Measurements from ENCODE around the gene ORM2. TPM values are rescaled to one million over a fixed set of nuclear protein-coding genes. Genes with fewer than 3 reads are reported as not detected.
"Not testable (repeated sequence)": the region's sequence is repeated elsewhere in the genome, so short reads cannot be mapped to it uniquely, and the experiment has no call there.

The ORM2 gene
- total and polyA plus RNA-seq, 7 donors, result 0.68 TPM; not detected in 6

- 81 to 91% (median 82%) methylated on average over 8 of the region's 8 CpGs for WGBS, 3 donors
- H3K27ac ChIP-seq, result no peak overlapping the region
- H3K4me1 ChIP-seq, result no peaks in the 10 kb centered on the region
- no peaks in the 10 kb centered on the region for H3K9me3 ChIP-seq
- ATAC-seq (peak in 1 of 4 donors; percentile 31), DNase-seq (no peak)
- TF ChIP-seq, protein P1, sequence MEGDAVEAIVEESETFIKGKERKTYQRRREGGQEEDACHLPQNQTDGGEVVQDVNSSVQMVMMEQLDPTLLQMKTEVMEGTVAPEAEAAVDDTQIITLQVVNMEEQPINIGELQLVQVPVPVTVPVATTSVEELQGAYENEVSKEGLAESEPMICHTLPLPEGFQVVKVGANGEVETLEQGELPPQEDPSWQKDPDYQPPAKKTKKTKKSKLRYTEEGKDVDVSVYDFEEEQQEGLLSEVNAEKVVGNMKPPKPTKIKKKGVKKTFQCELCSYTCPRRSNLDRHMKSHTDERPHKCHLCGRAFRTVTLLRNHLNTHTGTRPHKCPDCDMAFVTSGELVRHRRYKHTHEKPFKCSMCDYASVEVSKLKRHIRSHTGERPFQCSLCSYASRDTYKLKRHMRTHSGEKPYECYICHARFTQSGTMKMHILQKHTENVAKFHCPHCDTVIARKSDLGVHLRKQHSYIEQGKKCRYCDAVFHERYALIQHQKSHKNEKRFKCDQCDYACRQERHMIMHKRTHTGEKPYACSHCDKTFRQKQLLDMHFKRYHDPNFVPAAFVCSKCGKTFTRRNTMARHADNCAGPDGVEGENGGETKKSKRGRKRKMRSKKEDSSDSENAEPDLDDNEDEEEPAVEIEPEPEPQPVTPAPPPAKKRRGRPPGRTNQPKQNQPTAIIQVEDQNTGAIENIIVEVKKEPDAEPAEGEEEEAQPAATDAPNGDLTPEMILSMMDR (IDR thresholded peaks at IDR 0.05), result no peak
- H3K36me3 ChIP-seq (ENCODE audit: insufficient read depth in 1 of 2, low read depth in 1 of 2), result no peaks in the 10 kb centered on the region
- intact Hi-C loops (cut with DNase I), result no loop called here
- no peak overlapping the region for H3K4me3 ChIP-seq
- peaks cover 0 to 8% (median 0%) of the 10 kb centered on the region in 3 donors for H3K27me3 ChIP-seq (ENCODE audit: insufficient read depth in 3 of 3, low read length in 2 of 3)
Observed at GRCh38 chr9:114324492-114324891, 5.2 kb upstream of the ORM2 start.

- peak in 1 of 4 donors; percentile 17 for ATAC-seq
- intact Hi-C loops (cut with DNase I); DNase-seq; H3K36me3 ChIP-seq (ENCODE audit: insufficient read depth in 1 of 2, low read depth in 1 of 2); H3K27ac ChIP-seq; H3K27me3 ChIP-seq (ENCODE audit: insufficient read depth in 3 of 3, low read length in 2 of 3); H3K4me3 ChIP-seq; H3K9me3 ChIP-seq; H3K4me1 ChIP-seq: not testable (repeated sequence)
- WGBS, 3 donors, result 70 to 79% (median 73%) methylated on average over 7 of the region's 9 CpGs
Observed at GRCh38 chr9:114324965-114325364, 4.7 kb upstream of the ORM2 start.

- H3K4me1 ChIP-seq; H3K9me3 ChIP-seq; H3K36me3 ChIP-seq (ENCODE audit: insufficient read depth in 1 of 2, low read depth in 1 of 2); H3K27me3 ChIP-seq (ENCODE audit: insufficient read depth in 3 of 3, low read length in 2 of 3); H3K27ac ChIP-seq; intact Hi-C loops (cut with DNase I); H3K4me3 ChIP-seq; ATAC-seq; DNase-seq: not testable (repeated sequence)
- WGBS, 3 donors, result 68 to 74% (median 74%) methylated on average over 3 of the region's 3 CpGs
Observed at GRCh38 chr9:114325684-114326254, 3.9 kb upstream of the ORM2 start.

DNA sequence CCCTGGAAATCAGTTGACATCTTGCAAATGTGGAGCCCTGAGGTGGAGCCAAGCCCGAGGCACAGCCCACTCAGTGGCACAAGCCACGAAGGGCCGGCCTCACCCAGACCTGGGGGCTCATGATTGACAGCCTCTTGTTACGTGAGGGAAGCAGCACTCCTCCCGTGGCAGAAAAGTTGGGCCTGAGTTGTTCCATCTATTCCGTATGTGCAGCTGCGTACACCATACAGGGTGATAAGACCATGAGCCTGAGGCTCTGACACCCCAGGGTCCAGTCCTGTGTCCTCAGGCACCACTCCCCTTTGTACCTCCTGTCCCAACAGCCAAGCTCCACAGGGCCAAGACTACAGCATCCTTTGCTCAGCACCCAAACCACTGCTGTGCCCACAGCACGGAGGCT lies 1.9 kb upstream of the ORM2 start:
- H3K4me3 ChIP-seq, result no peak overlapping the region
- no peak overlapping the region for H3K27ac ChIP-seq
- H3K36me3 ChIP-seq (ENCODE audit: insufficient read depth in 1 of 2, low read depth in 1 of 2), result no peaks in the 10 kb centered on the region
- whole genome bisulfite sequencing, 3 donors, result 90 to 94% (median 91%) methylated on average over 8 of the region's 8 CpGs
- peaks cover 0 to 2% (median 0%) of the 10 kb centered on the region in 3 donors for H3K27me3 ChIP-seq (ENCODE audit: insufficient read depth in 3 of 3, low read length in 2 of 3)
- H3K9me3 ChIP-seq, result no peaks in the 10 kb centered on the region
- ATAC-seq, result no peak
- TF ChIP-seq, protein P1 (IDR thresholded peaks at IDR 0.05), result no peak
- DNase-seq, result no peak
- intact Hi-C loops (cut with DNase I), result no loop called here
- no peaks in the 10 kb centered on the region for H3K4me1 ChIP-seq

GRCh38 chr9:114328357-114328820 lies 1.3 kb upstream of the ORM2 start:
- H3K9me3 ChIP-seq; H3K4me3 ChIP-seq; H3K4me1 ChIP-seq; H3K27ac ChIP-seq; intact Hi-C loops (cut with DNase I); H3K36me3 ChIP-seq (ENCODE audit: insufficient read depth in 1 of 2, low read depth in 1 of 2); H3K27me3 ChIP-seq (ENCODE audit: insufficient read depth in 3 of 3, low read length in 2 of 3); ATAC-seq; DNase-seq: not testable (repeated sequence)
- 63 to 68% (median 64%) methylated on average over 10 of the region's 10 CpGs for WGBS, 3 donors

DNA sequence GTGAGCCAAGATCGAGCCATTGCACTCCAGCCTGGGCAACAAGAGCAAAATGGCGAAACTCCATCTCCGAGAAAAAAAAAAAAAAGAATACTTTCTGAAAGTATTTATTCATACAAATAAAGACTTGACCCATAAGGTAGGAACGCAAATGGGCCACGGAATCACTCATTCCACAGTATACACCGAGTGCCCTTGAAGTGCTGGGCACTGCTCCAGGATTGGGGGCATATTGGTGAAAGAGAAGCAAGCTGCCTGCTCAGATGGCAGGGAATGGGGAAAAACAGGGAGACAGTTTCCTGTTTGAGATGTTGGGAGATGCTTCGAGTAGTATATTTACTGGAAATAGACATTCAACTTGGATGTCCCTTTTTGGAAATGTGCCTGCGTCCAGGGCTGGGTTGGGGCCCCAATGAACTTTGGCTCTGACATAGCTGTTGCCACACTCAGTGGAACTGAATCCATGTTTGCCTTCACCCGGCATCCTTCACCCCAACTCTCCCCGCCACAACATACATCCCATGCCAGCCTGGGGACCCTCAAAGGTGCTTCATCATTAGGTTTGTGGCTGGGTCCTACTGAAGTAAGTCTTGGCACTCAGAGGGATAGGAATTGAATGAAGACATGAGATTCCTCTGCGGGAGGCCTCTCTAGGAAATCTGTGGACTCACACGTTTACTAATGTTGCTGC lies 588 bp upstream of the ORM2 start:
- WGBS, 3 donors, result 82 to 91% (median 87%) methylated on average over 8 to 11 of the region's 12 CpGs
- H3K4me1 ChIP-seq; intact Hi-C loops (cut with DNase I); DNase-seq; H3K36me3 ChIP-seq (ENCODE audit: insufficient read depth in 1 of 2, low read depth in 1 of 2); H3K27ac ChIP-seq; H3K4me3 ChIP-seq; ATAC-seq; H3K9me3 ChIP-seq; H3K27me3 ChIP-seq (ENCODE audit: insufficient read depth in 3 of 3, low read length in 2 of 3): not testable (repeated sequence)

All from psoas muscle (tissue), 8 donors.